ENCODE measurements around the gene TBL2.
"Not testable (repeated sequence)": the region's sequence is repeated elsewhere in the genome, so short reads cannot be mapped to it uniquely, and the experiment has no call there.

TBL2 gene

DNA sequence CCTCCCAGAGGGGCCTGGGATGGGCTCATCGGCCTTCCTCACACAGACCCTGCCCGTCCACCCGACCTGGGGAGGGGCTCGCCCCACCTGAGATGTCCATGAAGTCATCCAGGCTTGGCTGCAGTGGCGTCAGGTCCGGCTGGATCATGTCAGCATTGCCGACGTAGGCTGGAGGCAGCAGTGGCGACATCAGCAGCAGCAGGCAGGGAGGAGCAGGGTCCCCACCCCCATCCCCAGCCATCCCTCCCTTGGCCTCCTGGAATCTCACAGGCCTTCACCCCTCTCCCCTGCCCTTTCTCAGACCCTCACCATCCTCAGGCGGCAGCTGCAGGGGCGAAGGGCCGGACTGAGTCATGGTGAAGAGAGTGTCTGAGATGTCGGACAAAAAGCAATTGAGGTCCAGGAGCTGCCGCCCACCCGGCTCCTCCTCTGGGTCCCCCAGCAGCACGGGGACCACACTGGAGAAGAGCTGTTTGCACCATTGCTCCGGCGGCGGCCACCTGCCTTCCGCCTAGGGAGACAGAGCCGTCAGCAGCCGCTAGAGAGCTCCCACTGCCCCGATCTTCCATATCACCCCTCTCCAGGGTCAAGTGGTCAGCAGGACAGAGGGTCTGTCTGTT is 27.3 kb upstream of the TBL2 start:
- DNase-seq = no peak

DNA sequence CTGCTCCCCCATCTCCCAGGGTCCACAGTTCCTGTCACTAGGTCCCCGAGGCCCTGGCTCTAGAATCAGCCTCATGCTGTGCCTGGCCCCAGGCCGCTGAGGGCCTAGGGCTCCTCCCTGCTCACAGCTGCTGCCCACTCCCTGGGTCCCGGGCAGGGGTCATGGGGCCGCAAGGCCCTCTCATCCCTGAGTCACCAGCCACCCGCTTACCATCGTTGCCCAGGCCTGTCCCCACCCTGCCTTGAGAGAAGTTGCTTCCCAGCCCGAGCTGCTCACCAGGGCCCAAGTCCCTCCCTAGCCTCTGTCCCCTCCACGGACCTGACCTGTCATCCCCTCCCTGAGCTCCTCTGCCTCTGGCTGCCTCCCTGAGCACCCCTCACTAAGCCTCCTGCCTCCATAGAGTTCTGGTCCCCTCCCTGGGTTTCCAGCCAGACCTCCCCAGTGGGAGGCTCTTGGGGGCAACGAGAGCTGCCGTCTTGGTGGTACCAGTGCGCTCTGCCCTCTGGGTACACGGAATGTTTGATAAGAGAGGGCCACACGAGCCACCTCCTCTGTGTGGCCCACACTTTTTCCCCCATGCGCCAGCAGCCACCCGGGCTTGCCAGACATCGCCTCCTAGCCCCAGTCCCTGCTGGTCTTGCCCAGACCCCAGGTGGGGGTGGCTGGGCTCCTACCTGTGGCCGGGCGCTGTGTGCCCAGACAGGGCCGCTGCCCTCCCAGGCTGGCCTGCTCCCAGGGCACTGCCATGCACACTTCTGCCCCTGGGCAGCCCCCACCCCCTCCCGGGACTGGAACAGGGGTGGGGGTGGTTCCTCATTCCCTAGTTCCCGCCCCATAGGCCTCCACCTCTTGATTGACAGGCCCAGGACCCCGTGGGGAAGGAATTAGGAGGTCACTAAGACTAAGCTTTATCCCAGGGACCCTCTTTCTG is 24.6 kb upstream of the TBL2 start:
- DNase-seq = no peak

GRCh38 chr7:73599916-73600315 is 21.5 kb upstream of the TBL2 start:
- no peak for DNase-seq

DNA sequence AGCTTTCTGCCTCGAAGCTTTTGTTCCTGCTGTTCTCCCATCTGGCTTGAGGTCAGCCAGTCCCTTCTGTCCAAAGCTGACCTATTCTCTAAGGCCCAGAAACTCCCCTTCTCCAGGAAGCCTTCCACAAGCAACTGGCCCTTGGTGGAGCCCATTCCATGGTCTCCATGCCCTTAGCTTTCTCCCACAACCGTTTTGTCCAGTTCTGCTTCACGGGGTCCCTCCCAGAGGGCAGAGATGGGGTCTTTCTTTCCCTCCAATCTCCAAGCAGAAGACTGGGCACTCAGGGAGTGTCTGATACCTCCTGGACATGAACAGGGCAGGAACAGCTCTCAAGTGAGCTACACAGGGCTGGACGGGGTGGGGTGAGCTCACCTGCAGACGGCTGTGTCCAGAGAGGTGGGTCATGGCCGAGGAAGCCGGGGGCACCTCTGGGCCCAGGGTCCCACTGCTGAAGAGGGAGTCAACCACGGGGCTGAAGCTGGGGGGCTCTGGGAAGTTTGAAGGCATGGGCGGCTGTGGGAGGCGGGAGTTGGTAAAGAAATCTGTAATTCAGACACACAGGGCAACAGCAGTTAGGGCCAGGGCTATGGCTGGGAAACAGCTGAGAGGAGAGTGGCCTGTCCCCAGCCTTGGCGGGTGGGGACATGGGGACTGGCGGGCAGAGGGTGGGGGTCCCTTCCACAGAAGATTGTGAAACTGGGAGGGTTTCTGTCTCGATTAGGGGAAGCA is 20.9 kb upstream of the TBL2 start:
- no peak for DNase-seq

DNA sequence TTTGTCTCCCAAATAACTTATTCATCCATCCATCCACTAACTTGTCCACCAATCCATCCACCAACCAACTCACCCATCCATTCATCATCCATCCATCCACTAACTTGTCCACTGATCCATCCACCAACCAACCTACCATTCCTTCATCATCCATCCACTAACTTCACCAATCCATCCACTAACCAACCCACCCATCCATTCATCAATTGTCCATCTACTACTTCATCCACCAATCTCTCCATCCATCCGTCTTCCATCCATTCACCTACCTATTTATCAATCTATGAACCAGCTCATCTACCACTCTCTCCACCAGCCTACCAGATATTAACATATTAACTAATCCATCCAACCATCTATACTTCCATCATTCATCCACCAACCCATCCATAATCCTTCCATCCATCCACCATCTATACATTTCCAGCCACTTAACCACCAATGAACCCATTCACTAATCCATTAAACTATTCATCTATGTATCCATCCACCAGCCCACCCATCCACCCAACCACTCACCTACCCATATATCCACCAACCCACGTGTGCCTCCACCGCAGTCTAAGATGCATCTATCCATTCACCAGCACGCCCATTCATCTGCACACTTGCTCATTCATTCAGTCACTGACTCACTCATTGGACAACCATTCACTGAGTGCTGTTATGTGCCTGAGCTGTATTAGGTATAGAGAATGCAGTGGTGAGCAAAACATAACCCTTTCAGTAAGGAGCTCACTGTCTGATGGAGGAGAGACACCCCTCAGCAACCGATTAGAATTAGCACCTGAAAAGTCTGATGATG is 19.8 kb upstream of the TBL2 start:
- DNase-seq = no peak

DNA sequence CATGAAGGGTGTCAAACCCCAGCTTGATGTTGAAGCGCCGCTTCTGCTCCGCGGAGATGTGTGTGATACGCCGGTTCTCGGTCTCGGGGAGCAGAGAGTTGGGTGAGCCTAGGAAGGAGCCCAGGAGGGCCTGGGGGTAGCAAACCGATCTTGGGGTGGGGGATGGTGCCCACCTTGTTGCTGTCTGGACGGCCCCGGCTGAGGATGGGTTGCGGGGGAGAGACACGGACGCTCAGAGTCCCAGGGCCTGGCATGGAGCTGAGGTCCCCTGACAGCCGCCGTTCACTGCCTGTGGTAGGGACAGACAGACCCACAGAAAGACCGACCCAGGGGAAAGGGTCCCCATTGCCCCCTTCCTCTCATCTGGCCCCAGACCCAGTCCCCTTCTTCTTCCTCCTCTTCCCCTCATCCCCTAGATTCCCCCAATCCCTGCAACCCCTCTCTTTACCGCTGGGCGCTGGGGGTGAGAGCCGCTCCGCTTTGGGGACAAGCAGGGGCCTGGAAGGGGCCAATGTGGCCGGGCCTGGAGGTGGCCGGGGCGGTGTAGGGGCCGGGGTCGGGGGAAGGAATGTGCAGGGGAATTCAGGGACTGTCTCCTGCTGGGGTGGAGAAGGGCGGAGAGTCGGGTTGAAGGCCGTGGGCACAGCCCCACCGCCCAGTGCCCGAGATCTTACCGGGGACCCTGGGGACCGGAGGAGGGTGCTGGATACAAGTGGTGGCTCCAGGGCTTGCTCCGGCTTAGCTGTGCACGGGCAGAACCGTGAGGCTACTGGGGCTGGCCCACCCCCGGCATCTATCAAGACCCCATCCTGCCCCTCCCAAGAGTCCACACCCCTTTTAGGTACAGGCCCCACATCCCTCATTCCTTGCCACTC is 18.0 kb upstream of the TBL2 start:
- no peak for DNase-seq

DNA sequence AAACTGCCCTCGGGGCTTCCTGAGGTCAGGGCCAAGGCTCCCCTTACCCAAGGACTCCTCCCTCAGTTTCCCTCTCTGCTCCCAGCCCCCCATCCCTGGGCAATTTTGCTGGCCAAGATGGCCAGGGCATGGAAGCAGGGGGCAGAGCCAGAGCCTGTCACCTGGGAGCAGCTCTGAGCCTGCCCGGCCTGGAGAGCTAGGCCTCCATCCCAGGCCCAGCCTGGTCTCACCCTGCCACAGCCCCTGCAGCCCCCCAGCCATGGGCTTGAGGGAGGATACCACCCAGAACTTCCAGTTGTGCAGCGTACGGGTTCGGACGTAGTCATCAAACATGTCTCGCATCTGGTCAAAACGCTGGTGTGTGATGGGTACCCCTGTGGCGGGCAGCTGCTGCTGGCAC is 17.0 kb upstream of the TBL2 start:
- DNase-seq = no peak

DNA sequence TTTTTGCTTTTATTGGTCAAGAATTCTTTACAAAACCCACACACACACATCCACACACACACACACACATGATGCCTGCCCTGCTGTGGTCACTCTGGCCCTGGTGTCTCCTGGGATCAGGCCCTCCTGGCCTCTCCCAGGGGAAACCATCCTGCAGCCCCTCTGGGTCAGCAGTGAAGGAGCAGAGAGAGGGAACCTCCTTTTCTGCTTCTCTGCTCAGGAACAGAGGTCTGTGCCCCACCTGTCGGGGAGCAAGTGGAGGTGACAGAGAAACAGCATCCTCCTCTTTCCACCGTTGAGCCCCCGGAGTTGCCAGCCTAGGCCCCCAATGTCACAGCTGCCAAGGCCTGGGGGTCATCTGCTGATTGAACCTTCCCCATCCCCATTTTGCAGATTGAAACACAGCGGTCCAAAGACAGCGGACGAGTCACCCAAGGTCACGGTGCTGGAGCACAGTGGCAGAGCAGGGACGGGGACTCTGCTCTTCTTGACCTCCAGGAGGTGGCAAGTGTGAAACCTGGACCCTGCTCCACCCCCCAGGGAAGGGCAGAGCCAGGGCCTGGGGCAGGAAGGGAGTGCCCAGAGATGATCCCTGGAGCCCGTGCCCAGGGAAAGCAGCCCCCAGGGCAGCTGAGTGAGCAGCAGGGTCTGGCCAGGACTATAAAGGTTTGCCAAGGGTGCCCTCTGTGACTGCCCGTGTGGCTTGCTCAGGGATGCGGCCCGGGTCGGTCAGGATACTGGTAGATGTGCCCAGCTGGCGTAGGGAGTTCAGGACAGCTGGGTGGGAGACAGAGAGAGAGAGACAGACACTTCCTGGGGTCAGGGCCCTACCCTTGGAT is 15.0 kb upstream of the TBL2 start:
- no peak for DNase-seq

DNA sequence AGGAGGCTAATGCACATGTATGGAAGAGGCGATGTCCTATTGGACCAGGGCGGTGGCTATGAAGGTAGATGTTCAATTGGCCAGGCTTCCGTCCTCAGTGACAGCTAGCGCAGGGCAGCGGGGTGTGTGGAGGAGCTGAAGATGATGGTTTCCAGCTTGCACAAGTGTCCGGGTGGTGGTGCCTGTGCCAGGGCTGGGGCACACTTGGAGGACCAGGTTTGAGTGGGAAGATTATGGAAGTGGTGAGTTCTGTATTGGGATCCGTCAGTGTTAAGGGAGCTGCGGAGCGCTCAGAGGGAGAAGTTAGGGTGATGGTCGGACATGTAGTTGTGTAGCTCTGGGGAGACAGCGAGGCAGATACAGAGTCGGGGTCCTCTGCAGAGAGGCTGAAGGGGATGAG is 8.5 kb upstream of the TBL2 start:
- no peak for DNase-seq

GRCh38 chr7:73585196-73585595 is 6.8 kb upstream of the TBL2 start:
- no peak for DNase-seq

GRCh38 chr7:73582664-73583202 is 4.4 kb upstream of the TBL2 start:
- no peak for DNase-seq

- not testable (repeated sequence) for DNase-seq
Measured at GRCh38 chr7:73581006-73581405, 2.6 kb upstream of the TBL2 start.

- no peak for DNase-seq
Measured at GRCh38 chr7:73577627-73578341, 595 bp downstream of the TBL2 start.

DNA sequence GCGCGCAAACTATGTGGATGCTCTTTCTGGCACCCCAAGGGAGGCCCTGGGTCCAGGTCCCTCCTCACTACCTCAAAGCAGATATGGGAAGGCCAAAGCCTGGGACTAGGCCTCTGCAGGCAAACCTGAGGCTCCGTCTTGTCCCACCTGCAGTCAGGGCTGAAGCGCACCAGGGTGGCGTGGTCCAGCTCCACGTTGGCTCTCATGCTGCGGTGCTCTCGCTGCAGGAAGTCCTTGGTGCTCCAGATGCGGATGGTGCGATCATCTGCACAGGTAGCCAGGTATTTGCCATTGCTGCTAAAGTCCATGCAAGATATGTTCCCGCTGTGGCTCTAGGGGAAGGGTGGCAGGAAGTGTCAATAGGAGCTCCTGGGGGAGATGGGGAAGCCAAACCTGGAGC is 4.6 kb downstream of the TBL2 start:
- no peak for DNase-seq

- no peak for DNase-seq
Measured at GRCh38 chr7:73573276-73573675, 5.1 kb downstream of the TBL2 start.

DNA sequence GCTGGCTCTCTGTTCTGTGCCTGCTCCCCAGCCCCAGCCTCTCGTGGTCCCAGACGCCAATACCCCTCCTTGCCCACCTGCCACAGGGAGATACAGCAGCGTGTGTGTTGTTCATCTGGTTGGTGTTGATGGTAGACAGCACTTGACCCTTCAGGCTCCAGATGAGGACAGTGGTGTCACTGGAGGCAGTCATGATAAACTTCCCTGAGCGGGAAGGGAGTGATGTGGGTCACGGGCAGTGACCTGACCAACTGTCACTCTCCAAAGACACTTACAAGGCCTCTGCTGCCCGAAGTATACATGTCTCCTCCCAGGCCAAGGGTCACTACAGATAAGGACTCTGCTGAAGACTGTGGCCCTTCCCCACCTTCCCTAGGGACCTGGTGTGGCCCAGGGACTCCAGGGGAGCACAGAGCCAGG is 5.6 kb downstream of the TBL2 start:
- no peak for DNase-seq

GRCh38 chr7:73570977-73571376 is 7.4 kb downstream of the TBL2 start:
- no peak for DNase-seq

GRCh38 chr7:73570521-73570920 is 7.9 kb downstream of the TBL2 start:
- DNase-seq = no peak

DNA sequence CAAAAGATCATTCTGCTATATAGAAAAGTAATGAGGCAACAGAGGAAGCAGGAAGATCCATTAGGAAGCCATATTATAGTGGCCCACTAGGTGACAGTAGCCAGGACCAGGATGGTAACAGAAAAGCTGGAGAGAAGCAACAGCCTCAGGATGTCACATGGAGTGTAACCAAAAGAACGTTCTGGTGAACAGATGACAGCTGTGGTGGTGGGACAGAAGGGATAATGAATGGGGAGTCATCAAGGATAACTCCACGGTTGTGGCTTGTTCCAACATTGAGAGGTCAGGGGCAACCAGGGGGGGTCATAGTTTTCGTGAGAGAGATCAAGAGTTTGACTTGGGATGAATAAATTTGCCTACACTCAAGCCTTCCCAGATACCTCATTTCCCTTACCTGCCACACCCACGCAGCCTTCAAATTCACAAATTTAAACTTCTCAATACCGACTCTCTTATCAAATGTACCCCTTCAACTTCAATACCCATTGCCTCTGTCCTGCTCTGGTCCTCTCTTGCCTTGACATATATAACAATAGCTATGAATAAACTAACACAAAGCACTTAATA is 9.3 kb downstream of the TBL2 start:
- DNase-seq = no peak

All from NCI-H226 (cell line).